ENCODE measurements around the gene LCT. TPM values are rescaled to one million over a fixed set of nuclear protein-coding genes. Genes with fewer than 3 reads are reported as not detected.

LCT gene
- total RNA-seq, 1 donor from 2014 or later = not detected

DNA sequence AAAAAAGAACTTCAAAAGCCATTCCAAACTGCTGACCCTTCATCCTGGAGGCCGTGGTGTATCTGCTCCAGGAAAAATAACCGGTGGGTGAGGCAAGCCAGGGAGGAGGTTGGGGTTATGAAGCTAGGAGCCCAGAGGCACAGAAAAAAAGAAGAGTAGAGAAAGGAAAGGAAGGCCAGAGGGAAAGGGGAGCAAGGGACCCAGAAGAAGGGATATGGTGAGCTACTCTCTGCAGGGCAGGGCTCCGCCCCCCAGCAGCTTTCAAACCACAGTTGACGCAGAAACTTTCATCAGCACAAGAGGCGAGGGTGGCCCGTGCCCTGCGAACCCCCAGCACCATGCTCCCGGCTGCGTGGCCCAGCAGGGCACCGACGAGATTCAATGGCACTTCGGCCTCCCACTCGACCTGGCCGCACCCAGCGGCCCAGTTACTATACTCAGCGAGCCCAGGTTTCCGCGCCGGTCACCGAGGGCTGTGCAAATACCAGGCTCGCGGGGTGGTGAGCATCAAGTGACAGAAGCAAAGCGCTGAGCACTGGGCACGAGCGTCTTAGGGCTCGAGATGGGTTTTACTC, 38.6 kb upstream of the LCT start:
- Histone ChIP-seq H3K27me3 (ENCODE audit: low read depth) (no peaks in the 10 kb centered on the region), H3K4me3 (peak overlapping the region; percentile 82), H3K9me3 (no peaks in the 10 kb centered on the region), H3K27ac (peak overlapping the region; percentile 82), H3K4me1 (peaks cover 17% of the 10 kb centered on the region), H3K36me3 (peaks cover 10% of the 10 kb centered on the region)
- intact Hi-C loops (cut with DNase I) = no loop called here
- peak; percentile 77 for DNase-seq
- ATAC-seq = peak; percentile 77 to 82
- TF ChIP-seq, protein P1, sequence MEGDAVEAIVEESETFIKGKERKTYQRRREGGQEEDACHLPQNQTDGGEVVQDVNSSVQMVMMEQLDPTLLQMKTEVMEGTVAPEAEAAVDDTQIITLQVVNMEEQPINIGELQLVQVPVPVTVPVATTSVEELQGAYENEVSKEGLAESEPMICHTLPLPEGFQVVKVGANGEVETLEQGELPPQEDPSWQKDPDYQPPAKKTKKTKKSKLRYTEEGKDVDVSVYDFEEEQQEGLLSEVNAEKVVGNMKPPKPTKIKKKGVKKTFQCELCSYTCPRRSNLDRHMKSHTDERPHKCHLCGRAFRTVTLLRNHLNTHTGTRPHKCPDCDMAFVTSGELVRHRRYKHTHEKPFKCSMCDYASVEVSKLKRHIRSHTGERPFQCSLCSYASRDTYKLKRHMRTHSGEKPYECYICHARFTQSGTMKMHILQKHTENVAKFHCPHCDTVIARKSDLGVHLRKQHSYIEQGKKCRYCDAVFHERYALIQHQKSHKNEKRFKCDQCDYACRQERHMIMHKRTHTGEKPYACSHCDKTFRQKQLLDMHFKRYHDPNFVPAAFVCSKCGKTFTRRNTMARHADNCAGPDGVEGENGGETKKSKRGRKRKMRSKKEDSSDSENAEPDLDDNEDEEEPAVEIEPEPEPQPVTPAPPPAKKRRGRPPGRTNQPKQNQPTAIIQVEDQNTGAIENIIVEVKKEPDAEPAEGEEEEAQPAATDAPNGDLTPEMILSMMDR (IDR thresholded peaks at IDR 0.05) = no peak

DNA sequence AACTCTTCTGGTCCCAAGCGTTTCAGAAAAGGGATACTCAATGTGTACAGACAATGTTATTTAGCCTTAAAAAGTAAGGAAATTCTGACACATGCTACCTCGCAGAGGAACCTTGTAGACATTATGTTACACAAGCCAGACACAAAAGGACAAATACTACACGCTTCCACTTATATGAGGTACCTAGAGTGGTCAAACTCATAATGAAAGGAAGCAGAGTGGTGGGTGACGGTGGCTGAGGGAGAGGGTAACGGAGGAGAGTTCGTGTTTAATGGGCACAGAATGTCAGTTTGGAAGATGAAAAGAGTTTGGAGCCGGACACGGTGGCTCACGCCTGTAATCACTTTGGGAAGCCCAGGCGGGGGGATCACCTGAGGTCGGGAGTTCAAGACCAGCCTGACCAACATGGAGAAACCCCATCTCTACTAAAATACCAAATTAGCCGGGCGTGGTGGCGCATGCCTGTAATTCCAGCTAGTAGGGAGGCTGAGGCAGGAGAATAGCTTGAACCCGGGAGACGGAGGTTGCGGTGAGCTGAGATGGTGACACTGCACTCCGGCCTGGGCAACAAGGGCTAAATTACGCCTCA, 37.9 kb upstream of the LCT start:
- H3K9me3 ChIP-seq = no peaks in the 10 kb centered on the region
- peaks cover 17% of the 10 kb centered on the region for H3K4me1 ChIP-seq
- peaks cover 16% of the 10 kb centered on the region for H3K36me3 ChIP-seq
- no peak for ATAC-seq
- TF ChIP-seq, protein P1 (IDR thresholded peaks at IDR 0.05) = no peak
- no peak for DNase-seq
- H3K27ac ChIP-seq = no peak overlapping the region
- intact Hi-C loops (cut with DNase I) = no loop called here
- no peaks in the 10 kb centered on the region for H3K27me3 ChIP-seq (ENCODE audit: low read depth)
- peak overlapping the region; percentile 82 for H3K4me3 ChIP-seq

DNA sequence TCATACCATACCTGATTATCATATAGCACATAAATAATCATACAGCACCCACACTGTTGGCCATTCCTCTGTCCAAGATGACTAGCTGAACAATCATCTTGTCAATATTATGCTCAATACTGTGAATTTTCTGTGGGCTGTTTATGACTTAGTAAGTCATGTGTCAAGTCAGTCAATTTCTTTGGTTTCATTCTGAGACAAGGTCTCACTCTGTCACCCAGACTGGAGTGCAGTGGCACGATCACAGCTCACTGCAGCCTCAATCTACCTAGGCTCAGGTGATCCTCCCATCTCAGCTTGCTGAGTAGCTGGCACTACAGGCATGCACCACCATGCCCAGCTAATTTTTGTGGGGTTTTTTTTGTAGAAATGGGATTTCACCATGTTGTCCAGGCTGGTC, 33.6 kb upstream of the LCT start:
- no peak for DNase-seq
- intact Hi-C loops (cut with DNase I) = no loop called here
- ATAC-seq = no peak
- Histone ChIP-seq H3K27ac (no peak overlapping the region), H3K36me3 (peaks cover 50% of the 10 kb centered on the region), H3K4me1 (peaks cover 11% of the 10 kb centered on the region), H3K9me3 (no peaks in the 10 kb centered on the region), H3K27me3 (ENCODE audit: low read depth) (no peaks in the 10 kb centered on the region), H3K4me3 (no peak overlapping the region)
- TF ChIP-seq, protein P1 (IDR thresholded peaks at IDR 0.05) = no peak

GRCh38 chr2:135863233-135863632, 26.2 kb upstream of the LCT start:
- intact Hi-C loops (cut with DNase I) = no loop called here
- no peak overlapping the region for H3K27ac ChIP-seq
- H3K4me3 ChIP-seq = no peak overlapping the region
- H3K27me3 ChIP-seq (ENCODE audit: low read depth) = no peaks in the 10 kb centered on the region
- ATAC-seq (no peak), DNase-seq (no peak)
- H3K9me3 ChIP-seq = no peaks in the 10 kb centered on the region
- H3K4me1 ChIP-seq = no peaks in the 10 kb centered on the region
- H3K36me3 ChIP-seq = peaks cover 72% of the 10 kb centered on the region
- TF ChIP-seq, protein P1 (IDR thresholded peaks at IDR 0.05) = no peak

DNA sequence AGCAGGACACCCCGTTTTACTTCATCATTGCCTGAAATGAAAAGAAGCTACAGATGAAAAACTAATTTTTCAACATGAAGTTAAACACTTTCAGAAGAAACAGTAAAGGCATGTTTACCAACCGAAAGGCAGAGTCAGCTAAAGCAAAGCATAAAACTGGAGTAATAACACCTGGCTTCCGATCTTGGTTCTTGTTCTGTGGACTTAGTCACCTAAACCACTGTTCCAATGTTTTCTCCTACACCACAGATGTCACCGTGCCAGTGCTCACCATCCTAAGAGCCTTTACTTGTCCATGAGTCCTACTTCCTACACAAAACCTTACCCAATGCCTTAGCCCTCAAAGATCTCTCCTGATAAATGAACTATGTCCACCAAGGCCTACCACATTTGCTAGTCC, 25.7 kb upstream of the LCT start:
- Histone ChIP-seq H3K27ac (no peak overlapping the region), H3K4me3 (no peak overlapping the region), H3K36me3 (peaks cover 74% of the 10 kb centered on the region), H3K27me3 (ENCODE audit: low read depth) (no peaks in the 10 kb centered on the region), H3K9me3 (no peaks in the 10 kb centered on the region), H3K4me1 (no peaks in the 10 kb centered on the region)
- DNase-seq = no peak
- TF ChIP-seq, protein P1 (IDR thresholded peaks at IDR 0.05) = no peak
- intact Hi-C loops (cut with DNase I) = no loop called here
- no peak for ATAC-seq

Measured in lower lobe of right lung (tissue), 2 donors.